Lung (tissue), 12 donors: ENCODE measurements around the gene CLDN15. TPM values are rescaled to one million over a fixed set of nuclear protein-coding genes. Genes with fewer than 3 reads are reported as not detected.
"Not testable (repeated sequence)": the region's sequence is repeated elsewhere in the genome, so short reads cannot be mapped to it uniquely, and the experiment has no call there.

ENCODE experiments used
- ATAC-seq: fragments of 200-7000 bp; cut with Tn5 transposase; one replicate; pipeline ENCODE4 v1.9.1; 2020; ENCODE audit warnings: moderate number of reproducible peaks; ENCODE audit not compliant: insufficient read depth, low FRiP score
- DNase-seq, 3 donors: peaks; one replicate each; pipeline ENCODE4 v3.0.0-alpha.2; 2013 to 2017
- H3K27ac ChIP-seq, 2 donors: one replicate each; pipeline ENCODE4 v1.5.1; 2013; ENCODE audit warnings: mild to moderate bottlenecking in 2 of 2, moderate library complexity in 2 of 2, control low read depth in 1 of 2, inconsistent platforms in 1 of 2, low read depth in 1 of 2, low read length in 1 of 2
- H3K27me3 ChIP-seq, 3 donors: one replicate each; pipeline ENCODE4 v1.5.1; 2013; ENCODE audit warnings: low read length in 2 of 3; ENCODE audit not compliant: control insufficient read depth in 3 of 3, insufficient read depth in 3 of 3
- H3K36me3 ChIP-seq, 4 donors: one replicate each; pipeline ENCODE4 v1.5.1; 2013; ENCODE audit warnings: low read length in 4 of 4, mild to moderate bottlenecking in 1 of 4, moderate library complexity in 1 of 4; ENCODE audit not compliant: control insufficient read depth in 4 of 4, insufficient read depth in 4 of 4
- H3K4me1 ChIP-seq, 5 donors: one replicate each; pipeline ENCODE4 v1.5.1; 2013; ENCODE audit warnings: low read length in 5 of 5, mild to moderate bottlenecking in 2 of 5, moderate library complexity in 1 of 5; ENCODE audit not compliant: control insufficient read depth in 5 of 5, insufficient read depth in 5 of 5
- H3K4me3 ChIP-seq: one replicate; pipeline ENCODE4 v1.5.1; 2013; ENCODE audit warnings: mild to moderate bottlenecking, control low read depth, moderate library complexity
- H3K9ac ChIP-seq, 2 donors: one replicate each; pipeline ENCODE4 v1.5.1; 2013; ENCODE audit warnings: low read length in 2 of 2, control low read depth in 1 of 2; ENCODE audit not compliant: insufficient read depth in 1 of 2
- H3K9me3 ChIP-seq, 4 donors: one replicate each; pipeline ENCODE4 v1.5.1; 2013; ENCODE audit warnings: low read length in 3 of 4, mild to moderate bottlenecking in 1 of 4, moderate library complexity in 1 of 4; ENCODE audit not compliant: control insufficient read depth in 4 of 4, insufficient read depth in 3 of 4
- CTCF ChIP-seq: IDR thresholded peaks from 2 replicates; pipeline ENCODE4 v1.5.1; 2012; ENCODE audit warnings: mild to moderate bottlenecking; ENCODE audit errors: control extremely low read depth, extremely low read depth
- WGBS, 2 donors: extraction: QIAGEN DNeasy Blood & Tissue Kit; methylation state at CpG; one replicate each; pipeline ENCODE4 v1.1.7; 2013; 5-methylcytosine and 5-hydroxymethylcytosine counted together
- polyA plus RNA-seq, 2 donors: library from polyadenylated mRNA; stranded (reverse); fragments of 200-250 nt; gene quantifications; one replicate each; pipeline ENCODE4 v1.2.1, GENCODE V29; 2013
- total RNA-seq, 2 donors: library from RNA; depleted of rRNA in 1 of 2; stranded (reverse); fragments of >200 nt in 1 of 2; gene quantifications; one replicate each; pipeline ENCODE4 v1.2.1, GENCODE V29; 2014 to 2021
- donor health status: control.
- donor health status: control.
- donor health status: Bipolar disorder and iron deficiency.
- donor health status: healthy.
- donor health status: DM: yes; HTN: yes; CAD: no.

CLDN15 gene
- total and polyA plus RNA-seq, 4 donors, result 5.2 to 8.0 (median 6.6) TPM

GRCh38 chr7:101206665-101207042 is 30.9 kb downstream of the CLDN15 start:
- H3K27ac ChIP-seq, result no peak overlapping the region
- DNase-seq (no peak), ATAC-seq (no peak)
- H3K4me1 ChIP-seq, result peaks cover 0 to 3% (median 0%) of the 10 kb centered on the region in 5 donors
- H3K27me3 ChIP-seq, result peaks cover 3 to 22% (median 9%) of the 10 kb centered on the region in 3 donors
- H3K36me3 ChIP-seq, result peaks cover 8 to 45% (median 12%) of the 10 kb centered on the region in 4 donors
- H3K9me3 ChIP-seq, result peaks cover 0 to 2% (median 0%) of the 10 kb centered on the region in 4 donors
- WGBS, 2 donors, result 88 to 90% methylated on average over 17 to 19 of the region's 19 CpGs
- no peak for TF ChIP-seq CTCF
- H3K9ac ChIP-seq, result no peak overlapping the region
- no peak overlapping the region for H3K4me3 ChIP-seq

GRCh38 chr7:101205901-101206664 is 31.5 kb downstream of the CLDN15 start:
- no peak overlapping the region for H3K4me3 ChIP-seq
- H3K9ac ChIP-seq, result no peak overlapping the region
- ATAC-seq (no peak), DNase-seq (no peak)
- TF ChIP-seq CTCF, result no peak
- peaks cover 6 to 39% (median 12%) of the 10 kb centered on the region in 4 donors for H3K36me3 ChIP-seq
- peaks cover 0 to 4% (median 0%) of the 10 kb centered on the region in 5 donors for H3K4me1 ChIP-seq
- peaks cover 3 to 27% (median 11%) of the 10 kb centered on the region in 3 donors for H3K27me3 ChIP-seq
- 84 to 85% methylated on average over 32 of the region's 32 CpGs for WGBS, 2 donors
- no peak overlapping the region for H3K27ac ChIP-seq
- peaks cover 0 to 2% (median 0%) of the 10 kb centered on the region in 4 donors for H3K9me3 ChIP-seq

- H3K9ac ChIP-seq, DNase-seq, ATAC-seq, H3K4me1 ChIP-seq, H3K9me3 ChIP-seq, H3K4me3 ChIP-seq, H3K27ac ChIP-seq: not testable (repeated sequence)
- Histone ChIP-seq H3K36me3 (peaks cover 2 to 27% (median 8%) of the 10 kb centered on the region in 4 donors), H3K27me3 (peaks cover 3 to 41% (median 21%) of the 10 kb centered on the region in 3 donors)
- 56 to 57% methylated on average over 22 of the region's 22 CpGs for WGBS, 2 donors
Measured at GRCh38 chr7:101203740-101204738, 33.6 kb downstream of the CLDN15 start.

- Histone ChIP-seq H3K9ac (no peak overlapping the region), H3K27ac (no peak overlapping the region), H3K9me3 (peaks cover 0 to 2% (median 0%) of the 10 kb centered on the region in 4 donors), H3K27me3 (peaks cover 3 to 41% (median 21%) of the 10 kb centered on the region in 3 donors), H3K36me3 (peaks cover 0 to 14% (median 4%) of the 10 kb centered on the region in 4 donors), H3K4me3 (no peak overlapping the region), H3K4me1 (peaks cover 0 to 4% (median 0%) of the 10 kb centered on the region in 5 donors)
- TF ChIP-seq CTCF, result no peak
- DNase-seq (no peak), ATAC-seq (no peak)
- WGBS, 2 donors, result 84 to 86% methylated on average over 5 of the region's 5 CpGs
Measured at GRCh38 chr7:101202603-101202918, 35.0 kb downstream of the CLDN15 start.
